Loucy (cell line): ENCODE results near the gene GSX1.

Source experiments
- H2AFZ ChIP-seq: fragments of 200-600 bp; sonication (generic); 2 replicates; pipeline ENCODE4 v1.6.0; 2016; ENCODE audit warnings: antibody characterized with exemption, mild to moderate bottlenecking, low read length, moderate library complexity
- H3F3A ChIP-seq: fragments of 200-600 bp; 2 replicates; pipeline ENCODE4 v1.6.0; 2016; ENCODE audit warnings: antibody characterized with exemption, low read depth, mild to moderate bottlenecking
- H3K27me3 ChIP-seq: fragments of 200-600 bp; sonication (generic); 2 replicates; pipeline ENCODE4 v1.6.1; 2014; ENCODE audit warnings: low read length, mild to moderate bottlenecking; ENCODE audit not compliant: insufficient read depth, poor library complexity, severe bottlenecking
- H3K36me3 ChIP-seq: fragments of 200-600 bp; sonication (generic); 2 replicates; pipeline ENCODE4 v1.6.1; 2016; ENCODE audit warnings: low read length; ENCODE audit not compliant: insufficient read depth
- H3K4me1 ChIP-seq: fragments of 200-600 bp; sonication (generic); 2 replicates; pipeline ENCODE4 v1.5.1; 2014; ENCODE audit warnings: low read length, mild to moderate bottlenecking; ENCODE audit not compliant: insufficient read depth, poor library complexity, severe bottlenecking
- H3K4me2 ChIP-seq: fragments of 200-600 bp; sonication (generic); 2 replicates; pipeline ENCODE4 v1.6.0; 2014; ENCODE audit warnings: antibody characterized with exemption, low read length, low read depth, mild to moderate bottlenecking; ENCODE audit not compliant: poor library complexity, severe bottlenecking
- H3K4me3 ChIP-seq: fragments of 200-600 bp; sonication (generic); 2 replicates; pipeline ENCODE4 v1.5.1; 2014; ENCODE audit warnings: low read length, mild to moderate bottlenecking, mixed read lengths; ENCODE audit not compliant: poor library complexity, severe bottlenecking
- H3K79me2 ChIP-seq: fragments of 200-600 bp; sonication (generic); 2 replicates; pipeline ENCODE4 v1.6.1; 2014; ENCODE audit warnings: low read length; ENCODE audit not compliant: insufficient read depth
- H3K9ac ChIP-seq: fragments of 200-600 bp; sonication (generic); 2 replicates; pipeline ENCODE4 v1.6.0; 2014; ENCODE audit warnings: mild to moderate bottlenecking, low read depth, low read length, moderate library complexity; ENCODE audit not compliant: poor library complexity, severe bottlenecking
- H3K9me2 ChIP-seq: fragments of 200-600 bp; sonication (generic); replicated peaks from 2 replicates; pipeline ENCODE4 v1.6.1; 2016; ENCODE audit warnings: low read depth, low read length, mixed read lengths
- H3K9me3 ChIP-seq: fragments of 200-600 bp; sonication (generic); 2 replicates; pipeline ENCODE4 v1.6.1; 2014; ENCODE audit warnings: mild to moderate bottlenecking, antibody characterized with exemption, low read length, low read depth; ENCODE audit not compliant: insufficient read depth
- H4K20me1 ChIP-seq: fragments of 200-600 bp; sonication (generic); 2 replicates; pipeline ENCODE4 v1.6.0; 2014; ENCODE audit warnings: antibody characterized with exemption, low read length, mild to moderate bottlenecking; ENCODE audit not compliant: insufficient read depth, poor library complexity, severe bottlenecking
- EZH2phosphoT487 ChIP-seq: fragments of 200-600 bp; IDR thresholded peaks from 2 replicates; pipeline ENCODE4 v1.6.1; 2018; ENCODE audit warnings: antibody characterized with exemption, mild to moderate bottlenecking, moderate library complexity, borderline replicate concordance
- TF ChIP-seq, protein P1 (sequence below): fragments of 200-600 bp; sonication (generic); conservative IDR thresholded peaks from 2 replicates; pipeline ENCODE4 v1.5.1; 2014; ENCODE audit warnings: mild to moderate bottlenecking, antibody characterized with exemption, low read length

GSX1 gene

DNA sequence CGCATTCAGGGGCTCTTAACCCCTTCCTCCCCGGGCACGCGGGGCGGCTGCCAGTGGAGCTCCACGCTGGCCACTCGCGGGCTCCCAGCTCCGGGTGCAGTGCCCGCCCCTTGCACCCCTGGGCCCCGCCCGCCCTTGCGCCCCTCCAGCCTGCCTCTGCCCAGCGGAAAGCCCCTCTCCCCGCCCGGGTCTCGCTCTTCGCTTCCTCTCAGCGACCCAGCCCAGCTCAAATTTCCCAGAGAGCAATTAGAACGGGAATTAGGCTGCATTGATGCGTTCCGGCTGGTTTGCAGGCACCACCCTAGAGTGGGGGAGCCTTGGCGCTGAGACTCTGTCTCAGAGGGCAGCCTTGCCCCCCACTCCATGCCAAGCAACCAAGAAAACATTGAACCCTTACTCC, 1.8 kb upstream of the GSX1 start:
- H3K9ac ChIP-seq, result peak overlapping the region; percentile 74

DNA sequence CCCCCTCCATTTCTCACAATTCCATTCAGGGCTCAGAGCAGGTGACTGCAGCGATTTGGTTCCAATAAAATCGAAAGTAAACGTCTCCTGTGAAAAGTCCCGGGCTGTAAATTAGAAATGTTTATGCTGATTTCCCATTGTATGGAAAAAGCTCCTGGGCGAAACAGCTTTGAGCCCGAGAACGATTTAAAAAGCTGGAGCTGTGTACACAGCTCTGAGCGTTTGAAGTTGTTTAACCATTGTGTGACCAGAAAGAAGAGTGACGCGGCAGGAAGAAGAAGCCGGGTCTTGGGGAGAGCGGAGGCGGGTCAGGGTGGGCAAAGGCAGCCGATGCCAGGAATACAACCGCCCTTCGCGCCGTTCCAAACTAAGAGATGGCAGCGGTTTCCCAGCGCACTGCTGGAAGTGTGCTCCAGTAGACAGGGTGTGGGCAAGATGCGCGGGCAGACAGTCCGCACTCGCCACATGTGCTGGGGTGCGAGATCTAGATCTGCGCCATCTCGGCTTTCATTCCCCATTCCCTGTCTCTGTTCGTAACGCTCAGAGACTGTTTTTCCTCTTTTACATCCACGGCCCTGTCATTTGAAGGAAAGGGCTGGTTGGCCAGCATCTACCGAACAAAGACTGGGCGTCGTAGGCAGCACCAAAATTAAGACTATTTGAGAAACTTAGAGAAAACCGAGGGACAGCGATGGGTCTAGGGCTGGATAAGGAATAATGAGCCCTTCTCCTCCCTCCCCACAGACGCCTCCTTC, 960 bp upstream of the GSX1 start:
- Histone ChIP-seq H3K9me3 (no peaks in the 10 kb centered on the region), H3K9me2 (no peaks in the 10 kb centered on the region), H3K36me3 (no peaks in the 10 kb centered on the region), H3K9ac (peak overlapping the region; percentile 74), H3K4me2 (peak overlapping the region; percentile 99), H3K79me2 (no peaks in the 10 kb centered on the region), H3K27me3 (no peaks in the 10 kb centered on the region), H3K4me1 (peaks cover 28% of the 10 kb centered on the region), H2AFZ (peak overlapping the region; percentile 82), H3F3A (no peaks in the 10 kb centered on the region), H4K20me1 (no peaks in the 10 kb centered on the region), H3K4me3 (peak overlapping the region; percentile 71)
- TF ChIP-seq, protein P1, sequence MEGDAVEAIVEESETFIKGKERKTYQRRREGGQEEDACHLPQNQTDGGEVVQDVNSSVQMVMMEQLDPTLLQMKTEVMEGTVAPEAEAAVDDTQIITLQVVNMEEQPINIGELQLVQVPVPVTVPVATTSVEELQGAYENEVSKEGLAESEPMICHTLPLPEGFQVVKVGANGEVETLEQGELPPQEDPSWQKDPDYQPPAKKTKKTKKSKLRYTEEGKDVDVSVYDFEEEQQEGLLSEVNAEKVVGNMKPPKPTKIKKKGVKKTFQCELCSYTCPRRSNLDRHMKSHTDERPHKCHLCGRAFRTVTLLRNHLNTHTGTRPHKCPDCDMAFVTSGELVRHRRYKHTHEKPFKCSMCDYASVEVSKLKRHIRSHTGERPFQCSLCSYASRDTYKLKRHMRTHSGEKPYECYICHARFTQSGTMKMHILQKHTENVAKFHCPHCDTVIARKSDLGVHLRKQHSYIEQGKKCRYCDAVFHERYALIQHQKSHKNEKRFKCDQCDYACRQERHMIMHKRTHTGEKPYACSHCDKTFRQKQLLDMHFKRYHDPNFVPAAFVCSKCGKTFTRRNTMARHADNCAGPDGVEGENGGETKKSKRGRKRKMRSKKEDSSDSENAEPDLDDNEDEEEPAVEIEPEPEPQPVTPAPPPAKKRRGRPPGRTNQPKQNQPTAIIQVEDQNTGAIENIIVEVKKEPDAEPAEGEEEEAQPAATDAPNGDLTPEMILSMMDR, result no peak
- TF ChIP-seq EZH2phosphoT487, result no peak

More for the DNA sequence above, 1.8 kb upstream of the GSX1 start:
- Histone ChIP-seq H3K9me3 (no peaks in the 10 kb centered on the region), H3K4me1 (peaks cover 28% of the 10 kb centered on the region), H4K20me1 (no peaks in the 10 kb centered on the region), H3K27me3 (no peaks in the 10 kb centered on the region), H3K4me3 (peak overlapping the region; percentile 71), H2AFZ (peak overlapping the region; percentile 82), H3K36me3 (no peaks in the 10 kb centered on the region), H3F3A (no peaks in the 10 kb centered on the region), H3K79me2 (no peaks in the 10 kb centered on the region), H3K9me2 (no peaks in the 10 kb centered on the region), H3K4me2 (peak overlapping the region; percentile 99)
- TF ChIP-seq, protein P1, result no peak
- no peak for TF ChIP-seq EZH2phosphoT487

DNA sequence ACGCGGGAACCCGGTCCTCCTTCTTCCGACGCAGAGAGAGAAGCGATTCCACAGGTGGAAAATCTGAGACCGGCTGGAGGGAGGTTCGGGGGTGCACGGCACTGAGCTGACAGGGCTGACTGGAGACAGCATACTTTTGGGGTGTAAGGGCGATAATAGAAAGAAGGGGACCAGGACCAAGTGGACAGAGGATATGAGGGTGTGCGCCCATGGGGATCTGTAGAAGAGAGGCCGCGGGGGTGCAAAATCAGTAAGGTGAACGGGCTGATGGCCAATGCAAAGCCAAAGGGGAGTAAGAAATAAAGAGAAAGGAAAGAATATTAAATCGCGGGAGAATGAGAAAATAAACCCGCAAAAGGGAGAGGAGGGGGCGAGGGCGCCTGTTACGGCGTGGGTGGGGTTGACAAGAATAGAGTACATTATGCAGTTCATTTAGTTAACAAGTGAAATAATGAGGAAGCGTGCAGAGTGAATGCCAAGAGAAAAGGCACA, 336 bp upstream of the GSX1 start:
- no peaks in the 10 kb centered on the region for H4K20me1 ChIP-seq
- peak overlapping the region; percentile 71 for H3K4me3 ChIP-seq
- no peaks in the 10 kb centered on the region for H3K36me3 ChIP-seq
- no peak overlapping the region for H2AFZ ChIP-seq
- H3K4me2 ChIP-seq, result peak overlapping the region; percentile 99
- H3K9ac ChIP-seq, result no peak overlapping the region
- H3K4me1 ChIP-seq, result peaks cover 28% of the 10 kb centered on the region
- no peaks in the 10 kb centered on the region for H3K9me3 ChIP-seq
- H3F3A ChIP-seq, result no peaks in the 10 kb centered on the region
- no peaks in the 10 kb centered on the region for H3K27me3 ChIP-seq
- no peaks in the 10 kb centered on the region for H3K9me2 ChIP-seq
- no peaks in the 10 kb centered on the region for H3K79me2 ChIP-seq
- TF ChIP-seq EZH2phosphoT487, result no peak
- TF ChIP-seq, protein P1, result no peak
